Endothelial cell (in vitro differentiated cells): Measurements from ENCODE around the gene MACROD2. TPM values are rescaled to one million over a fixed set of nuclear protein-coding genes. Genes with fewer than 3 reads are reported as not detected.

Experiments
- DNase-seq: peaks from one replicate; pipeline ENCODE4 v3.0.0; 2021; ENCODE audit warnings: low spot score
- H3K27ac Mint-ChIP-seq: one replicate; pipeline ENCODE4 v1.8.0; 2021; ENCODE audit warnings: mixed read lengths, inconsistent platforms; ENCODE audit not compliant: unreplicated experiment
- H3K27me3 Mint-ChIP-seq: one replicate; pipeline ENCODE4 v1.8.0; 2021; ENCODE audit warnings: mild to moderate bottlenecking, moderate library complexity, mixed read lengths, inconsistent platforms; ENCODE audit not compliant: unreplicated experiment
- H3K36me3 Mint-ChIP-seq: one replicate; pipeline ENCODE4 v1.8.0; 2021; ENCODE audit warnings: mild to moderate bottlenecking, low read depth, mixed read lengths, inconsistent platforms; ENCODE audit not compliant: unreplicated experiment
- H3K4me1 Mint-ChIP-seq: one replicate; pipeline ENCODE4 v1.8.0; 2021; ENCODE audit warnings: mild to moderate bottlenecking, mixed read lengths, inconsistent platforms; ENCODE audit not compliant: unreplicated experiment
- H3K4me3 Mint-ChIP-seq: one replicate; pipeline ENCODE4 v1.8.0; 2021; ENCODE audit warnings: mild to moderate bottlenecking, mixed read lengths, inconsistent platforms; ENCODE audit not compliant: unreplicated experiment
- H3K9me3 Mint-ChIP-seq: one replicate; pipeline ENCODE4 v1.8.0; 2021; ENCODE audit warnings: mixed read lengths, inconsistent platforms; ENCODE audit not compliant: unreplicated experiment
- CTCF ChIP-seq: fragments of 200-600 bp; sonication (generic); IDR thresholded peaks from one replicate; pipeline ENCODE4 v1.5.0; 2021; ENCODE audit warnings: antibody characterized with exemption; ENCODE audit not compliant: unreplicated experiment
- total RNA-seq: library from RNA; stranded (reverse); fragmentation: NEBNext Ultra II Directional; extraction: Animal tissue kit (Norgen Biotek cat#: 25700); gene quantifications from one replicate; pipeline ENCODE4 v1.2.1, GENCODE V29; 2021; ENCODE audit not compliant: unreplicated experiment

The MACROD2 gene
- total RNA-seq, 1 donor from 2014 or later: 6.4 TPM

DNA sequence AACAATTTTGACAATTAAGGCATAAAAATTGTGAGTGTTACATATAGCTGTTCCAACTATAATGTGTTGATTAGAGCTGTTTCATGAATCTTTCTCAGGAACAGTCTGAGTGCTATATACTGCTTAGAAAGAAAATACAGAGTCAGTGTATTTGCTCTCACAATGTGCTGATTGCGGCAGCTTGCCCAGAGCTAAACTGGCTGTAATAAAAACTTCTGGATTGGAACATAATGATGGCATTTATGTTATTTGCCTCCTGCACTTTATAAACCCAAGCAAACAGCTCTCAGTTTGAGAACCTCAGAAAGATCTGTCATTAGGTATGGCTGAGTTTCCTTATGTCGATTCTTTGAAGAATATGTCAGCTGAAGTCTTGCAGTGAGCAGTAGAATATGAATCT, 312.6 kb downstream of the MACROD2 start:
- H3K27ac Mint-ChIP-seq: no peak overlapping the region
- no peaks in the 10 kb centered on the region for H3K27me3 Mint-ChIP-seq
- H3K36me3 Mint-ChIP-seq: no peaks in the 10 kb centered on the region
- no peaks in the 10 kb centered on the region for H3K4me1 Mint-ChIP-seq
- H3K9me3 Mint-ChIP-seq: no peaks in the 10 kb centered on the region
- no peak for DNase-seq
- no peak overlapping the region for H3K4me3 Mint-ChIP-seq
- TF ChIP-seq CTCF: no peak

DNA sequence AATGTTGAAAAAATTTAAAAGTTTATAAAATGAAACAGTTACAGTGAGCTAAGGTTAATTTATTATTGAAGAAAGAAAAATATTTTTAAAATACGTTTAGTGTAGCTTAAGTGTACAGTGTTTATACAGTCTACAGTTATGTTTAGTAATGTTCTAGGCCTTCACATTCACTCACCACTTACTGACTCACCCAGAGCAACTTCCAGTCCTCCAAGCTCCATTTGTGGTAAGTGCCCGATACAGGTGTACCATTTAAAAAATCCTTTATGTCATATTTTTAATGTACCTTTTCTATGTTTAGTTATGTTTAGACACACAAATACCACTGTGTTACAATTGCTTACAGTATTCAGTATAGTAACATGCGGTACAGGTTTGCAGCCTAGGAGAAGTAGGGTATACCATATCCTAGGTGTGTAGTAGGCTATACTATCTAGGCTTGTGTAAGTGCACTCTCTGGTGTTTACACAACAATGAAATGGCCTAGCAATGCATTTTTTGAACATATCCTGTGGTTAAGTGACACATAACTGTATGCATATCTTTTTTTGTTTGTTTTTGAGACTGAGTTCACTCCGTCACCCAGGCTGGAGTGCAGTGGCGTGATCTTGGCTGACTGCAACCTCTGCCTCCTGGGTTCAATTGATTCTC, 315.8 kb downstream of the MACROD2 start:
- H3K4me1 Mint-ChIP-seq: no peaks in the 10 kb centered on the region
- no peaks in the 10 kb centered on the region for H3K9me3 Mint-ChIP-seq
- no peak overlapping the region for H3K4me3 Mint-ChIP-seq
- TF ChIP-seq CTCF: no peak
- H3K27me3 Mint-ChIP-seq: no peaks in the 10 kb centered on the region
- no peak for DNase-seq
- H3K36me3 Mint-ChIP-seq: no peaks in the 10 kb centered on the region
- no peak overlapping the region for H3K27ac Mint-ChIP-seq

GRCh38 chr20:14312001-14312400, 316.7 kb downstream of the MACROD2 start:
- Mint-ChIP-seq H3K36me3 (no peaks in the 10 kb centered on the region), H3K9me3 (no peaks in the 10 kb centered on the region), H3K4me3 (no peak overlapping the region), H3K27ac (no peak overlapping the region), H3K4me1 (no peaks in the 10 kb centered on the region), H3K27me3 (no peaks in the 10 kb centered on the region)
- no peak for DNase-seq
- TF ChIP-seq CTCF: no peak

DNA sequence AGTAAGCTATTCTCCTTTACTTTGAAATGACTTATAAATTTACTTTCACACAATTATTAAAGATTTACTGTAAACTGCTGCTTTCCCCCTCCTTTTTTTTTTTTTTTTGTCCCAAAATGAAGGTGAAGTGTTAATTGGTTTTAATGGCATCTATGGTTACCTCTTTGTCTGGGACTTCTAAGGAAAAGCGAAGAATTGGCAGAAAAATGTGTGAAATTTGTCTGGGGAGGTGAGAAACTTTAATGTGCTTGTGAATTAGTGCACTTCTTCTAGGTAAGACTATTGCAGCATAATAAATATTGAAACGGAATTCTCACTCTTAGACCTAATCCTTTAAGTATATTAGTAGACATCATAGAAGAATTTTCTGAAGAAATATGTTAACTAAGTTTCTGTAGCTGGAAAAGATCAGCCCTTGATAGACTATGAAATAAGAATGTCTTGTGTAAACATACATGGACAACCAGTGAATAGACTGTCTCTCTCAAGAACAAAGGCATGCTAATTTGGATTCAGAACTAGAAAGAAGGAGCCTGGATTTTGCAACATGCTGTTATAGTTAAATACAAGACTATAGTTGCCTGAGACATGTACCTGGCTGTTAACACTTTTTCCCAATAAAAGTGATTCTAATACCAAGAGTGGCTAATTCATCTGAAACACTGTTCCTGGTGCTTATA, 318.2 kb downstream of the MACROD2 start:
- H3K4me3 Mint-ChIP-seq: no peak overlapping the region
- DNase-seq: no peak
- TF ChIP-seq CTCF: no peak
- no peaks in the 10 kb centered on the region for H3K9me3 Mint-ChIP-seq
- H3K27ac Mint-ChIP-seq: no peak overlapping the region
- peaks cover 1% of the 10 kb centered on the region for H3K27me3 Mint-ChIP-seq
- no peaks in the 10 kb centered on the region for H3K36me3 Mint-ChIP-seq
- no peaks in the 10 kb centered on the region for H3K4me1 Mint-ChIP-seq

- no peaks in the 10 kb centered on the region for H3K36me3 Mint-ChIP-seq
- no peaks in the 10 kb centered on the region for H3K9me3 Mint-ChIP-seq
- no peak for TF ChIP-seq CTCF
- H3K27me3 Mint-ChIP-seq: peaks cover 1% of the 10 kb centered on the region
- peaks cover 2% of the 10 kb centered on the region for H3K4me1 Mint-ChIP-seq
- no peak overlapping the region for H3K27ac Mint-ChIP-seq
- no peak overlapping the region for H3K4me3 Mint-ChIP-seq
- no peak for DNase-seq
These were observed 324.4 kb downstream of the MACROD2 start for GRCh38 chr20:14319704-14320103.
